HTERT RPE-1 (cell line): ENCODE results near the gene PIGS.
"Not testable (repeated sequence)": the region's sequence is repeated elsewhere in the genome, so short reads cannot be mapped to it uniquely, and the experiment has no call there.

ENCODE experiments used
- in situ Hi-C: fragments of 300-500 bp; cut with MboI; formaldehyde crosslinking; loops from 4 replicates; pipeline ENCODE4 v1.14.3; 2020; ENCODE audit warnings: low sequenced_read_pairs

Gene PIGS

GRCh38 chr17:28571361-28572122, at the start of gene PIGS:
PIGS (minus strand) TSS chr17:28571524; CDS start chr17:28571496, 28 bp downstream.
- in situ Hi-C loops: no loop called here

- in situ Hi-C loops: no loop called here
These were observed 48.7 kb upstream of the PIGS start for GRCh38 chr17:28620010-28620409.

- in situ Hi-C loops: no loop called here
These were observed 47.1 kb upstream of the PIGS start for GRCh38 chr17:28618464-28618863.

- in situ Hi-C loops: no loop called here
These were observed 45.0 kb upstream of the PIGS start for GRCh38 chr17:28616281-28616680.

GRCh38 chr17:28615260-28615940, 44.1 kb upstream of the PIGS start:
- in situ Hi-C loops: no loop called here

GRCh38 chr17:28613931-28614381, 42.6 kb upstream of the PIGS start, which contains the start of gene RSKR:
RSKR (minus strand) TSS chr17:28614185; CDS start chr17:28614161, 24 bp downstream.
- in situ Hi-C loops: no loop called here

- in situ Hi-C loops: no loop called here
These were observed 41.9 kb upstream of the PIGS start for GRCh38 chr17:28612936-28613872.

GRCh38 chr17:28612531-28612930, 41.2 kb upstream of the PIGS start:
- in situ Hi-C loops: no loop called here

- in situ Hi-C loops: no loop called here
These were observed 39.1 kb upstream of the PIGS start for GRCh38 chr17:28610376-28610775.

- in situ Hi-C loops: not testable (repeated sequence)
These were observed 32.7 kb upstream of the PIGS start for GRCh38 chr17:28604031-28604430.

- in situ Hi-C loops: no loop called here
These were observed 28.2 kb upstream of the PIGS start for GRCh38 chr17:28599311-28600184.

GRCh38 chr17:28598799-28599310, 27.5 kb upstream of the PIGS start, which contains the start of gene SPAG5:
SPAG5 (minus strand) TSS chr17:28599025; CDS start chr17:28598946, 79 bp downstream.
- in situ Hi-C loops: no loop called here

GRCh38 chr17:28598389-28598788, 27.1 kb upstream of the PIGS start:
- in situ Hi-C loops: no loop called here

- in situ Hi-C loops: no loop called here
These were observed 26.5 kb upstream of the PIGS start for GRCh38 chr17:28597606-28598383.

GRCh38 chr17:28592260-28592659, 20.9 kb upstream of the PIGS start:
- in situ Hi-C loops: no loop called here

- in situ Hi-C loops: no loop called here
These were observed 14.5 kb upstream of the PIGS start for GRCh38 chr17:28585851-28586250.

GRCh38 chr17:28584434-28584833, 13.1 kb upstream of the PIGS start:
- in situ Hi-C loops: no loop called here

- in situ Hi-C loops: no loop called here
These were observed 11.2 kb upstream of the PIGS start for GRCh38 chr17:28582513-28582912.

- in situ Hi-C loops: no loop called here
These were observed 9.6 kb upstream of the PIGS start for GRCh38 chr17:28580959-28581358.
